T-helper 1 cell (primary cell): Measurements from ENCODE around the gene SPON2.
"Not testable (repeated sequence)": the region's sequence is repeated elsewhere in the genome, so short reads cannot be mapped to it uniquely, and the experiment has no call there.

ENCODE experiments used
- DNase-seq, 5 donors: peaks; one replicate each; pipeline ENCODE4 v3.0.0-alpha.2; 2012 to 2020

Gene SPON2

GRCh38 chr4:1139860-1140259 lies 32.5 kb downstream of the SPON2 start:
- no peak for DNase-seq

GRCh38 chr4:1137850-1138249 lies 34.5 kb downstream of the SPON2 start:
- no peak for DNase-seq

- DNase-seq = peak in 1 of 5 donors; percentile 35
Observed at GRCh38 chr4:1137063-1137776, 35.2 kb downstream of the SPON2 start.

GRCh38 chr4:1136048-1136447 lies 36.3 kb downstream of the SPON2 start:
- DNase-seq = no peak

GRCh38 chr4:1133033-1133432 lies 39.4 kb downstream of the SPON2 start:
- no peak for DNase-seq

- peak in 4 of 5 donors; percentile 53 to 77 (median 68) for DNase-seq
Observed at GRCh38 chr4:1130316-1131186, 41.8 kb downstream of the SPON2 start.

- DNase-seq = no peak
Observed at GRCh38 chr4:1126506-1126905, 45.9 kb downstream of the SPON2 start.

GRCh38 chr4:1125466-1125865 lies 46.9 kb downstream of the SPON2 start:
- DNase-seq = not testable (repeated sequence)

GRCh38 chr4:1124818-1125217 lies 47.6 kb downstream of the SPON2 start:
- no peak for DNase-seq

- DNase-seq = no peak
Observed at GRCh38 chr4:1122505-1122904, 49.9 kb downstream of the SPON2 start.
